IPS DF 6.9 (cell line): ENCODE results near the gene ARR3.

Source experiments
- DNase-seq: peaks from one replicate; pipeline ENCODE4 v3.0.0-alpha.2; 2013; ENCODE audit warnings: low read depth, low spot score
- H3K27ac ChIP-seq: one replicate; pipeline ENCODE4 v1.5.1; 2013; ENCODE audit warnings: low read length, control low read depth
- H3K27me3 ChIP-seq: 2 replicates; pipeline ENCODE4 v1.6.1; 2013; ENCODE audit warnings: mild to moderate bottlenecking, low read length; ENCODE audit not compliant: control insufficient read depth, insufficient read depth
- H3K36me3 ChIP-seq: 2 replicates; pipeline ENCODE4 v1.6.1; 2013; ENCODE audit warnings: low read length; ENCODE audit not compliant: control insufficient read depth, insufficient read depth
- H3K4me1 ChIP-seq: 2 replicates; pipeline ENCODE4 v1.6.1; 2013; ENCODE audit warnings: low read length; ENCODE audit not compliant: control insufficient read depth, insufficient read depth
- H3K4me3 ChIP-seq: 2 replicates; pipeline ENCODE4 v1.5.1; 2013; ENCODE audit warnings: mild to moderate bottlenecking, low read length
- H3K9me3 ChIP-seq: 2 replicates; pipeline ENCODE4 v1.6.1; 2013; ENCODE audit warnings: low read length, inconsistent platforms; ENCODE audit not compliant: control insufficient read depth, insufficient read depth
- WGBS: extraction: QIAGEN DNeasy Blood & Tissue Kit; methylation state at CpG from one replicate; pipeline ENCODE4 v1.1.7; 2013; ENCODE audit warnings: mixed read lengths, missing lambda C conversion rate; ENCODE audit not compliant: insufficient read length, insufficient coverage; 5-methylcytosine and 5-hydroxymethylcytosine counted together

The ARR3 gene

DNA sequence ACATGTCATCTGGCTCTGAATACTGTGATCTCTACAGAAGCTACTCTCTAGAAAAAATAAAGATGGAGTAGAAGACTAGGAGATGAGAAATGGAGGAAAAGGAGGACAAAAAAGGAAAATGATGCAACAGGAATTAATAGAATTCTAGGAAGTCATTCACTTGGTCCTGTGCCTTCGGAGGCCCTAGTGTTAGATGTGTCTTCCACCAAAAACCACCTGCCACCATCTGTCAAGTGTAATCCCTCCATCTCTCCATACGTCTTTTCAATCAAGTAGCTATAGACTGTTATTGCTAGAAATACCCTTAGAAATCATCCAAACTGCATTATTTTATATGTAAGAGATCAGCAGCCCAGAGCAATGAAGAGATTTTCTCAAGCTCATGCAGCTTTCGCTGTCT, 10.9 kb downstream of the ARR3 start:
- no CpG with 5 or more reads among the region's 3 CpGs for WGBS

DNA sequence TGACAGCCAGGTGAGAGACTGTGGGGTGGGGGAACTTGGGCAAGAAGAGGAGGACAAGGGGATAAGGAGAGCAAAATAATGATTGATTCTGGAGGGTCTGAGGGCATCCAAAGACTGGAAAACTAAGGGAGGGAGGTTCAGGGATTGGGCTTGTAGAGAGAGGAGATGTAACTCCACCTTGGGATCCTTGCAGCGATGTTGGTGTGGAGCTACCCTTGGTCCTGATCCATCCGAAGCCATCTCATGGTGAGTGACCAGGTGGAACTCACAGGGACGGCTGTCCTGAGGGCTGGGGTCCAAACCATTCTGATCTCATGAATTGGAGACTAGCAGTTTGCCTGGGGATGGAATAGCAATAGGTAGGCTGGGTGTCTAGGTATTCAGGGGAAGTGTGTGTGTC, 12.4 kb downstream of the ARR3 start:
- Histone ChIP-seq H3K27ac (no peak overlapping the region), H3K4me1 (no peaks in the 10 kb centered on the region), H3K27me3 (no peaks in the 10 kb centered on the region), H3K9me3 (no peaks in the 10 kb centered on the region), H3K36me3 (no peaks in the 10 kb centered on the region), H3K4me3 (no peak overlapping the region)
- no CpG with 5 or more reads among the region's 3 CpGs for WGBS
- DNase-seq, result no peak

More for the DNA sequence above, 10.9 kb downstream of the ARR3 start:
- Histone ChIP-seq H3K4me3 (no peak overlapping the region), H3K27ac (no peak overlapping the region), H3K27me3 (no peaks in the 10 kb centered on the region), H3K9me3 (no peaks in the 10 kb centered on the region), H3K4me1 (no peaks in the 10 kb centered on the region), H3K36me3 (no peaks in the 10 kb centered on the region)
- no peak for DNase-seq

DNA sequence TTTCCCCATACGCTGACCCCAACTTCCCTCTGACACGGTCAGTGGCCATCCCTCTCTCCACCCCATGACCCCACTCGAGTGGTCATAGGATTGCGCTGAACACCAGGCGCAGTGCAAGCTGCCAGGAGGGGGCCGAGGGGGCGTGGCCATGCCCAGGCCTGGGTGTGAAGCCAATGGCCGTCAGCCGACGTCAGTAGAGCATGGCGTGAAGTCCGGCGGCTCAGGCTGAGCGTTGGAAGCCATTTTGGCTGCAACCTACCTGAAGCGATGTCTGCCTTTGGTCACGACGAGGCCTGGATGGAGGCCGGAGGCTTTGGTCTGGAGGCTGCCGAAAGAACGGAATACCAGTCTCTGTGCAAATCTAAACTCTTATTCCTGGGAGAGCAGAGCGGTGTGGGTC, 13.8 kb downstream of the ARR3 start, which contains the start of gene RAB41:
Gene RAB41 (plus strand): TSS at position 222 of the 400 bp plus-strand sequence. CDS start 46 bp downstream, at position 268.
- H3K4me3 ChIP-seq, result no peak within 1 kb of the TSS
- DNase-seq, result no peak
- H3K4me1 ChIP-seq, result no peaks in the 10 kb centered on the region
- no peaks in the 10 kb centered on the region for H3K36me3 ChIP-seq
- no CpG with 5 or more reads among the region's 21 CpGs for WGBS
- H3K27ac ChIP-seq, result no peak within 1 kb of the TSS
- H3K27me3 ChIP-seq, result no peaks in the 10 kb centered on the region
- H3K9me3 ChIP-seq, result no peaks in the 10 kb centered on the region

DNA sequence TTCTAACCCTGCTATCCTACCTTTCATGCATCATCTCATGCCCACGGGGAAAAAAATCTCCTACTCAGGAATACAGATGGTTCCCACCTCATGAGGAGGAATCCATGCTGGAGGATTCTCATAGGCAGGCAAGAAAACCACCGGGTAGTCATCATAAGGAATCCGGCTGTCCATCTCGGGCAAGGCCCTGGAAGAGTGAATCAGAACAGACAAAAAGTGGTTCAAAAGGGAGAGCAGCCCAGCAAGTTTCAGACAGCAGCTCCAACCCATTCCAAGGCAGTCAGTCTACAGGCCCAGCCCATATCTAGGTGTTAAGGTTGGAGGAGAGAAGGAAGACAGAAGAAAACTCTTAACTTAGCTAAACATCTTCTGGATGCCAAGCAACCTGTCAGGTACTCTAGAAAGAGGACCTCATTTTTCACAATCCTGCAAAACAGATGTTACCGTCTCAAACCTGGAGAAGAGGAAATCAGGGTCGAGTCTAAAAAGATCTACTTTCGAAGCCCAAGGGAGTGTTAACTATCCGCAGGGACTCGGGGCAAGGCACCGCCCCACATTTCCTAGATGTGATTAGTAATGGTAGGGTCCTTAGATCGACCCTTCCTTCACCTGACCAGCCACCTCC, 21.1 kb downstream of the ARR3 start:
- H3K4me3 ChIP-seq, result peak overlapping the region; percentile 99
- no peaks in the 10 kb centered on the region for H3K4me1 ChIP-seq
- no peaks in the 10 kb centered on the region for H3K9me3 ChIP-seq
- DNase-seq, result no peak
- no peaks in the 10 kb centered on the region for H3K27me3 ChIP-seq
- no CpG with 5 or more reads among the region's 11 CpGs for WGBS
- H3K27ac ChIP-seq, result no peak overlapping the region
- no peaks in the 10 kb centered on the region; the same call in 1 of the 2 replicates for H3K36me3 ChIP-seq

DNA sequence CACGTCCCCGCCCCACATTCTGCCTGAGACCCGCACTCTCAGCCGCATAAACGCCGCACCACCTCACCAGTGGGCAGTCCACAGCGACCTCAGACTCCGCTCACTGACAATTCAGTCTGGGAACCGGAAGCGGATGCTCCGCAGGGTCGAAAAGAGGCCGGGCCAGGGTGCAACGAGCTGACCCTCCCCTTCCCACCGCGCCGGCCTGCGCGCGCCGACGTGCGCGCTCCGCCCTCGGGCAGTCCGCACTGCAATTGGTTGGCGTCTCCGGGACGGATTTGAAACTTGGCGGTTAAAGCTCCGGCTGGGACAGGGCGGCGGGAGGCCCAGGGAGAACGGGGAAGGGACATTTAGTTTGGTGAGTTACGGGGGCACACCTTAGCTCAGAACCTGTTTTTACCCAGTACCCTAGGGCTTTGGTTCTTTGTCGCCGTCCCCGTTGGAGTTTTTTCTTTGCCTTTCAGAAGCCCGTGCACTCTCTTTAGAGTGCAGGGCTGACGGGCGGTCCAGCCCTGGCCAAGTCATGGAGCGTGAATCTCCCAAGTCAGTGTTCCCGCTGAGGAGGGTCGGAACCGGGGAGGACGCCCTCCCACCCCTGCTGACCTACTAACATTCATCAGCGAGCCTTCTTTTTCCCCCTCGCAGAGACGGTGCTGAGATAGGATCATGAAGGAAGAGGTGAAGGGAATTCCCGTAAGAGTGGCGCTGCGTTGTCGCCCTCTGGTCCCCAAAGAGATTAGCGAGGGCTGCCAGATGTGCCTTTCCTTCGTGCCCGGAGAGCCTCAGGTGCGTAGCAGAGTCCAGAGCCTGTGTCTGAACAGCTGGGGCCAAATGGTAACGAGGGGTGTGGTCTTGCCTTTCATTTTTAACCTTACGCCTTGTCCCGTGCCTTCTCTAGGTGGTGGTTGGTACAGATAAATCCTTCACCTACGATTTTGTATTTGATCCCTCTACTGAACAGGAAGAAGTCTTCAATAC, 21.9 kb downstream of the ARR3 start, which contains the start of the genes KIF4A and PDZD11:
Gene KIF4A (plus strand): TSS at position 312 of the 978 bp plus-strand sequence. CDS start 355 bp downstream, at position 667.
Gene PDZD11 (minus strand): TSS at position 135 of the 978 bp plus-strand sequence. CDS start 586 bp downstream, outside the sequence.
- no peaks in the 10 kb centered on the region; the same call in 1 of the 2 replicates for H3K36me3 ChIP-seq
- DNase-seq, result peak; percentile 41
- no peak within 1 kb of the TSS for H3K27ac ChIP-seq
- no peaks in the 10 kb centered on the region for H3K27me3 ChIP-seq
- H3K4me1 ChIP-seq, result no peaks in the 10 kb centered on the region
- no peaks in the 10 kb centered on the region for H3K9me3 ChIP-seq
- peak within 1 kb of the TSS; percentile 99 for H3K4me3 ChIP-seq
- no CpG with 5 or more reads among the region's 62 CpGs for WGBS

DNA sequence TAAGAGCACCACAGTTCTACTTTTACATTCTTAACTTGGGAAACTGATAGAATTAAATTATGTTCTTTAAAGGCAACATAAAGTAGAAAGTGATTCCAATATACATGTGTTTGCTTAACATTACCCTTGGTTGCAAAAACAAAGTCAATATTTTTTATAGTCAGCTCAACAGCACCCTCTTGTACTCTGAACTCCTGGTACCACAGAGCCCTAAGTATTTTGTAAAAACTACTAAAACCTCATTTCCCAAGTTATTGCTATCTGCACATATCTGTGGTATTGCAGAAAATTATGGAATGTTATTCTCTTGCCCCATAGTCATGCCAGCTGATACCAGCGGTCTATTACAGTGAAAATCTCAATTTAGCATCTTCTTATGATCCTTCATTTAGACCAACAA, 24.7 kb downstream of the ARR3 start:
- DNase-seq, result no peak
- no CpG with 5 or more reads among the region's 1 CpG for WGBS
- Histone ChIP-seq H3K36me3 (no peaks in the 10 kb centered on the region; the same call in 1 of the 2 replicates), H3K4me1 (no peaks in the 10 kb centered on the region), H3K9me3 (no peaks in the 10 kb centered on the region), H3K27me3 (no peaks in the 10 kb centered on the region), H3K27ac (no peak overlapping the region), H3K4me3 (no peak overlapping the region)

DNA sequence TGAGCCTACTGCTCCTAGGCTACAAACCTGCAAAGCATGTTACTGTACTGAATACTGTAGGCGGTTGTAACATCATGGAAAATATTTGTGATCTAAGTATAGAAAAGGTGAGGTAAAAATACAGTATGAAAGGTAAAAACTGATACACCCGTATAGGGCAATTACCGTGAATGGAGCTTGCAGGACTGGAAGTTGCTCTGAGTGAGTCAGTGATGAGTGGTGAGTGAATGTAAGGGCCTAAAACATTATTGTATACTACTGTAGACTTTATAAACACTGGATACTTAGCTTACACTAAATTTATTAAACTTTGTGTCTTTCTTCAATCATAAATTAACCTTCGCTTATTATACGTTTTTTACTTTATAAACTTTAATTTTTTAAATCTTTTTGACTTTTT, 25.5 kb downstream of the ARR3 start:
- DNase-seq, result no peak
- Histone ChIP-seq H3K27me3 (no peaks in the 10 kb centered on the region), H3K9me3 (no peaks in the 10 kb centered on the region), H3K4me3 (no peak overlapping the region), H3K4me1 (no peaks in the 10 kb centered on the region), H3K36me3 (no peaks in the 10 kb centered on the region), H3K27ac (no peak overlapping the region)
- WGBS, result 100% methylated on average over 2 of the region's 5 CpGs

DNA sequence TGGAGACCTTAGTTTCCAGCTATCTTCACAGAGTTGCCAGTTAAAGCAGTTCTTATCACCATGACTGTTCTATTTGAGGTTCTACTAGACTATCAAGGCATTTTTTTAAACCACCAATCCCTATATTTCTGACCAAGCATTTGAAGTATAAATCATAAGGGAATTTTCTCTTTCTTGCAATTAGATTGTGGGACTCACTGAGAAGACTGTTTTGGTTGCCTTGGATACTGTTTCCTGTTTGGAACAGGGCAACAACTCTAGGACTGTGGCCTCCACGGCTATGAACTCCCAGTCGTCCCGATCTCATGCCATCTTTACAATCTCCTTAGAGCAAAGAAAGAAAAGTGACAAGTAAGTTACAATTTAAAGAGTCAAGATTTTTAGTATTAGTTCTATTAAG, 33.6 kb downstream of the ARR3 start:
- Histone ChIP-seq H3K27me3 (no peaks in the 10 kb centered on the region), H3K27ac (no peak overlapping the region), H3K4me1 (no peaks in the 10 kb centered on the region), H3K36me3 (no peaks in the 10 kb centered on the region), H3K9me3 (no peaks in the 10 kb centered on the region), H3K4me3 (no peak overlapping the region)
- WGBS, result no CpG with 5 or more reads among the region's 3 CpGs
- no peak for DNase-seq

DNA sequence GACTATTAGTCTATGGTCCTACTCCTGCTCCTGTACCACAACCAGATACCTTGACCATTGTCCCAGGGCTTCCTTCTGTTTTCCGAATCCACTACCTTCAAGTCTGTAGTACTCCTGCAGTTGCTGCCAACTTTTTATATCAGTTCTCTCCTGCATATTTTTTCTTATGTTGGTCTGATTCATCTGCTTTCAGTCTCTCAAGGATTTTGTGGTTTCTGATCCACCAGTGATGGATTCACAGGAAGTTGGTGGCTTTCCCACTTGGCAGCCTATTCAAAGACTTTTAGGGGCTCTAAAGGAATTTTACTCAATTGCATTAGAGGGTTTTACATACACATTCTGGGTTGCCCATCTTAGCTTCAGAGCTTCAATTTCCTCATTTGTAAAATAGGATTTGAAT, 45.4 kb downstream of the ARR3 start:
- DNase-seq, result no peak
- no peak overlapping the region for H3K27ac ChIP-seq
- no peaks in the 10 kb centered on the region for H3K36me3 ChIP-seq
- no peaks in the 10 kb centered on the region for H3K27me3 ChIP-seq
- H3K4me3 ChIP-seq, result no peak overlapping the region
- H3K9me3 ChIP-seq, result no peaks in the 10 kb centered on the region
- WGBS, result no CpG with 5 or more reads among the region's 1 CpG
- H3K4me1 ChIP-seq, result no peaks in the 10 kb centered on the region

DNA sequence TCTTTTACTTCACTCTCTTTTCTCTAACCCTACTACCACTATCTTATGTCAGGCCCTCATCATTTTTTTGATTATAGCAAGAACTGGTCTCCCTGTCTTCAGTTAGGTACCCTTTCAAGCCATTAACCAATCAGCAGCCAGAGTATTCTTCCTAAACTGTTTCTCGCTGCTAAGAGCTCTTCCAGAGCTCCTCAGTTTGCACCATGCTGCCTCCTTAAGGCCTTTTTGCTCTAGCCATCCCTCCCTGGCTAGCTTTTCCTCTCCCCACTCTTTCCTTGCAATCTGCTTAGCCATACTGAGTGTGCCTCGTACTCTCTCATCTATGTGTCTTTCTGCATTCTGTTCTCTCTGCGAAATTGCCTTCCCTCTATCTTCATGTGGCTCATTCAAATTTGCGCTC, 54.6 kb downstream of the ARR3 start:
- no peak for DNase-seq
- no peak overlapping the region for H3K4me3 ChIP-seq
- no CpG with 5 or more reads among the region's 4 CpGs for WGBS
- no peak overlapping the region for H3K27ac ChIP-seq
- no peaks in the 10 kb centered on the region for H3K9me3 ChIP-seq
- H3K36me3 ChIP-seq, result no peaks in the 10 kb centered on the region
- H3K27me3 ChIP-seq, result no peaks in the 10 kb centered on the region
- no peaks in the 10 kb centered on the region for H3K4me1 ChIP-seq
